Kasumi-1 (cell line): ENCODE data around the gene CTSA.
"Not testable (repeated sequence)": the region's sequence is repeated elsewhere in the genome, so short reads cannot be mapped to it uniquely, and the experiment has no call there.

ENCODE experiments used
- DNase-seq, 2 experiments: peaks; one replicate each; lab custom pipeline; 2025; lab: John Stamatoyannopoulos, UW

Gene CTSA

GRCh38 chr20:45866454-45866853, 24.7 kb upstream of the CTSA start:
- DNase-seq, result no peak

GRCh38 chr20:45867136-45867818, 23.9 kb upstream of the CTSA start:
- no peak for DNase-seq

- DNase-seq, result no peak
Observed at GRCh38 chr20:45867819-45868176, 23.3 kb upstream of the CTSA start.

GRCh38 chr20:45872626-45873025, 18.5 kb upstream of the CTSA start:
- DNase-seq, result no peak

- DNase-seq, result no peak
Observed at GRCh38 chr20:45873409-45874103, 17.6 kb upstream of the CTSA start.

GRCh38 chr20:45874104-45874481, 17.0 kb upstream of the CTSA start:
- DNase-seq, result not testable (repeated sequence)

GRCh38 chr20:45874576-45874975, 16.6 kb upstream of the CTSA start:
- DNase-seq, result no peak

- no peak for DNase-seq
Observed at GRCh38 chr20:45878076-45878761, 12.9 kb upstream of the CTSA start.

GRCh38 chr20:45880988-45881788, 9.9 kb upstream of the CTSA start, which contains the start of gene ZSWIM1:
Gene ZSWIM1, plus strand, starts transcription at chr20:45881227. Its CDS starts 1,366 bp downstream, at chr20:45882593.
- DNase-seq, result peak; percentile 97 to 98

- DNase-seq, result no peak
Observed at GRCh38 chr20:45882469-45883099, 8.6 kb upstream of the CTSA start.

- no peak for DNase-seq
Observed at GRCh38 chr20:45883100-45883469, 8.1 kb upstream of the CTSA start.

- DNase-seq, result no peak
Observed at GRCh38 chr20:45886590-45887345, 4.4 kb upstream of the CTSA start.

GRCh38 chr20:45887346-45887715, 3.8 kb upstream of the CTSA start, which contains the start of gene SPATA25:
Gene SPATA25, minus strand, starts transcription at chr20:45887622. Its CDS starts 32 bp downstream, at chr20:45887590.
- DNase-seq, result no peak

- DNase-seq, result no peak
Observed at GRCh38 chr20:45888681-45889080, 2.5 kb upstream of the CTSA start.

- DNase-seq, result peak; percentile 43 to 44
Observed at GRCh38 chr20:45890077-45890984, 804 bp upstream of the CTSA start.

- DNase-seq, result peak in 1 of 2 experiments; percentile 9
Observed at GRCh38 chr20:45892049-45892825, 1.1 kb downstream of the CTSA start.

- DNase-seq, result no peak
Observed at GRCh38 chr20:45892828-45893500, 1.8 kb downstream of the CTSA start.

GRCh38 chr20:45893831-45894230, 2.7 kb downstream of the CTSA start:
- no peak for DNase-seq

GRCh38 chr20:45894797-45895196, 3.7 kb downstream of the CTSA start:
- DNase-seq, result no peak
